Smooth muscle cell (in vitro differentiated cells): Measurements from ENCODE around the gene TMEM266. TPM values are rescaled to one million over a fixed set of nuclear protein-coding genes. Genes with fewer than 3 reads are reported as not detected.

ENCODE experiments used
- DNase-seq: peaks from one replicate; lab custom pipeline; 2025; ENCODE audit not compliant: unreplicated experiment; lab: John Stamatoyannopoulos, UW
- H2AFZ ChIP-seq: fragments of 200-600 bp; sonication (generic); 2 replicates; pipeline ENCODE4 v1.6.0; 2016; ENCODE audit warnings: antibody characterized with exemption, low read depth, mild to moderate bottlenecking
- H3F3A ChIP-seq: fragments of 200-600 bp; sonication (generic); 2 replicates; pipeline ENCODE4 v1.6.0; 2017; ENCODE audit warnings: antibody characterized with exemption, low read depth
- H3K27ac ChIP-seq: fragments of 200-600 bp; sonication (generic); 2 replicates; pipeline ENCODE4 v1.5.1; 2016; ENCODE audit warnings: low read depth, mild to moderate bottlenecking
- H3K27me3 ChIP-seq: fragments of 200-600 bp; sonication (generic); 2 replicates; pipeline ENCODE4 v1.6.1; 2016; ENCODE audit warnings: low read depth, mild to moderate bottlenecking
- H3K36me3 ChIP-seq: fragments of 200-600 bp; sonication (generic); 2 replicates; pipeline ENCODE4 v1.5.1; 2016; ENCODE audit warnings: low read depth
- H3K4me1 ChIP-seq: fragments of 200-600 bp; sonication (generic); 2 replicates; pipeline ENCODE4 v1.5.1; 2016; ENCODE audit warnings: low read depth
- H3K4me2 ChIP-seq: fragments of 200-600 bp; sonication (generic); 2 replicates; pipeline ENCODE4 v1.6.0; 2016; ENCODE audit warnings: mild to moderate bottlenecking
- H3K4me3 ChIP-seq: fragments of 200-600 bp; sonication (generic); 2 replicates; pipeline ENCODE4 v1.5.1; 2016; ENCODE audit warnings: mild to moderate bottlenecking
- H3K79me2 ChIP-seq: fragments of 200-600 bp; sonication (generic); 2 replicates; pipeline ENCODE4 v1.6.0; 2016; ENCODE audit warnings: low read depth, mild to moderate bottlenecking
- H3K9ac ChIP-seq: fragments of 200-600 bp; sonication (generic); 2 replicates; pipeline ENCODE4 v1.6.0; 2016; ENCODE audit warnings: low read depth
- H3K9me3 ChIP-seq: fragments of 200-600 bp; sonication (generic); replicated peaks from 2 replicates; pipeline ENCODE4 v1.5.1; 2016; ENCODE audit warnings: low read depth
- H4K20me1 ChIP-seq: fragments of 200-600 bp; sonication (generic); 2 replicates; pipeline ENCODE4 v1.6.0; 2016; ENCODE audit warnings: low read depth
- CTCF ChIP-seq: fragments of 200-600 bp; sonication (generic); IDR thresholded peaks from 2 replicates; pipeline ENCODE4 v1.5.1; 2017; ENCODE audit warnings: borderline replicate concordance, mild to moderate bottlenecking, antibody characterized with exemption; ENCODE audit not compliant: insufficient read depth, poor library complexity, severe bottlenecking
- WGBS: methylation state at CpG from one replicate; pipeline ENCODE4 v1.1.7; 2016; ENCODE audit warnings: low lambda C conversion rate; 5-methylcytosine and 5-hydroxymethylcytosine counted together
- polyA plus RNA-seq: library from polyadenylated mRNA; unstranded; fragments of >200 nt; fragmentation: Nextera tagmentation; extraction: Ambion mirVana; gene quantifications from 2 replicates; pipeline ENCODE4 v1.2.1, GENCODE V29; 2016
- total RNA-seq: library from RNA; depleted of rRNA; stranded (reverse); fragments of >200 nt; gene quantifications from 2 replicates; pipeline ENCODE4 v1.2.3, GENCODE V29; 2014

TMEM266 gene
- total and polyA plus RNA-seq, 2 experiments from 2014 or later: 0.27 TPM; not detected in 1

- Histone ChIP-seq H3K9me3 (no peaks in the 10 kb centered on the region), H3K36me3 (no peaks in the 10 kb centered on the region), H2AFZ (no peak overlapping the region), H3K9ac (no peak overlapping the region), H3K79me2 (no peaks in the 10 kb centered on the region), H3K27me3 (no peaks in the 10 kb centered on the region), H3K4me1 (peaks cover 5% of the 10 kb centered on the region), H3F3A (no peaks in the 10 kb centered on the region), H3K27ac (no peak overlapping the region), H4K20me1 (no peaks in the 10 kb centered on the region), H3K4me3 (no peak overlapping the region), H3K4me2 (no peak overlapping the region)
- TF ChIP-seq CTCF: no peak
- no peak for DNase-seq
- 93% methylated on average over 6 of the region's 6 CpGs for WGBS
Observed at GRCh38 chr15:76118767-76119166, 59.0 kb downstream of the TMEM266 start.

- H2AFZ ChIP-seq: no peak overlapping the region
- H3K4me2 ChIP-seq: no peak overlapping the region
- no peaks in the 10 kb centered on the region for H3K27me3 ChIP-seq
- no peaks in the 10 kb centered on the region for H3K9me3 ChIP-seq
- no peak overlapping the region for H3K4me3 ChIP-seq
- no peaks in the 10 kb centered on the region for H3K36me3 ChIP-seq
- H3K4me1 ChIP-seq: no peaks in the 10 kb centered on the region
- no peak for DNase-seq
- H3K79me2 ChIP-seq: no peaks in the 10 kb centered on the region
- no peaks in the 10 kb centered on the region for H3F3A ChIP-seq
- H4K20me1 ChIP-seq: no peaks in the 10 kb centered on the region
- H3K9ac ChIP-seq: no peak overlapping the region
- H3K27ac ChIP-seq: no peak overlapping the region
- TF ChIP-seq CTCF: no peak
Observed at GRCh38 chr15:76123031-76123430, 63.2 kb downstream of the TMEM266 start.

- H3F3A ChIP-seq: no peaks in the 10 kb centered on the region
- peaks cover 4% of the 10 kb centered on the region for H3K27me3 ChIP-seq
- 91% methylated on average over 2 of the region's 2 CpGs for WGBS
- no peaks in the 10 kb centered on the region for H3K4me1 ChIP-seq
- H3K36me3 ChIP-seq: no peaks in the 10 kb centered on the region
- no peak overlapping the region for H2AFZ ChIP-seq
- TF ChIP-seq CTCF: no peak
- no peak overlapping the region for H3K27ac ChIP-seq
- no peak overlapping the region for H3K4me2 ChIP-seq
- no peaks in the 10 kb centered on the region for H3K9me3 ChIP-seq
- no peaks in the 10 kb centered on the region for H3K79me2 ChIP-seq
- no peaks in the 10 kb centered on the region for H4K20me1 ChIP-seq
- no peak overlapping the region for H3K4me3 ChIP-seq
- no peak for DNase-seq
- H3K9ac ChIP-seq: no peak overlapping the region
Observed at GRCh38 chr15:76127169-76127568, 67.4 kb downstream of the TMEM266 start.

- Histone ChIP-seq H3F3A (no peaks in the 10 kb centered on the region), H3K4me3 (no peak overlapping the region), H3K4me1 (no peaks in the 10 kb centered on the region), H3K9ac (no peak overlapping the region), H3K27ac (no peak overlapping the region), H3K36me3 (no peaks in the 10 kb centered on the region), H3K9me3 (no peaks in the 10 kb centered on the region), H3K79me2 (no peaks in the 10 kb centered on the region), H3K4me2 (no peak overlapping the region), H3K27me3 (peaks cover 4% of the 10 kb centered on the region), H4K20me1 (no peaks in the 10 kb centered on the region), H2AFZ (no peak overlapping the region)
- WGBS: 71% methylated on average over 4 of the region's 4 CpGs
- no peak for DNase-seq
- no peak for TF ChIP-seq CTCF
Observed at GRCh38 chr15:76127880-76128279, 68.1 kb downstream of the TMEM266 start.
